ENCODE data around the gene SGMS1.

- TF ChIP-seq CTCF (IDR thresholded peaks at IDR 0.05) = no peak
- TF ChIP-seq POLR2AphosphoS5 (IDR thresholded peaks at IDR 0.05) = no peak
Measured at GRCh38 chr10:50384238-50384637, 239.5 kb downstream of the SGMS1 start.

Measured in prostate gland (tissue), 2 donors.